ENCODE results near the gene GRIK5.

GRIK5 gene

GRCh38 chr19:42076380-42076944, 6.5 kb upstream of the GRIK5 start:
- no peak for DNase-seq (ENCODE audit: low read depth in 2 of 2)

- DNase-seq (ENCODE audit: low read depth in 2 of 2), result peak; percentile 97 to 99
Observed at GRCh38 chr19:42075616-42076379, 5.8 kb upstream of the GRIK5 start, which contains the start of gene ZNF574. ZNF574 (plus strand) TSS chr19:42076166; CDS start chr19:42078607, 2,441 bp downstream.

- DNase-seq (ENCODE audit: low read depth in 2 of 2), result no peak
Observed at GRCh38 chr19:42075364-42075615, 5.3 kb upstream of the GRIK5 start.

DNA sequence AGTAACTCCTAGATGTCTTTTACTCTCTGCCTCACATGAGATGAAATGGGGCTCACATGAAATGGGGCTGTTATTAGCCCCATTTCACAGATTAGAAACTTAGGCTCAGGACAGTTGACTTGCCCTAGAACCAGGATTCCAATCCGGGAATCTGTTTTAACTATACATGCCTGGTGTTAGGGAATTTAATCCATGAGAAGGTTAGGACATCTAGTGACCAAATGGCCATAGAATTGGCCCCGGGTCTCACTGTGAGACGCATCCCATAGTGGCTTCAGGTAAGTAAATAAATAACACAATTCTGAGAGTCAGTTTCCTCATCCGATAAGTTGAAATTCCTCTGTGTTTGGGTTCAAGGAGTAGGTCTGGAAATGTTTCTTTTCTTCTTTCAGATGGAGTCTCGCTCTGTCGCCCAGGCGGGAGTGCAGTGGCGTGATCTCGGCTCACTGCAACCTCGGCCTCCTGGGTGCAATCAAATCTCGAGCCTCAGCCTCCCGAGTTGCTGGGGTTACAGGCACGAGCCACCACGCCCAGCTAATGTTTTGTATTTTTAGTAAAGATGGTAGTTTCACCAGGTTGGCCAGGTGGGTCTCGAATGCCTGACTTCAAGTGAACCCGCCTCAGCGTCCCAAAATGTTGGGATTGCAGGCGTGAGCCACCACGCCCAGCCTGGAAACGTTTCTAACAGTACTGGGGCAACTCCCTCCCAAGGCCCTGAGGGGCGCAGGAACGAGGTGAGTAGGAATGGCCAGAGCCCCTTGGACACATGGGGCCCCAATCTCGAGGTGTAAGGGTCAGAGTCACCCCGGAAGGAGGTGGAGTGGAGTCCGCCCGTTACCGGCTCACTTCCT, 4.7 kb upstream of the GRIK5 start:
- DNase-seq (ENCODE audit: low read depth in 2 of 2), result no peak

GRCh38 chr19:42071247-42071646, 1.2 kb upstream of the GRIK5 start:
- DNase-seq (ENCODE audit: low read depth in 2 of 2), result no peak

- no peak for DNase-seq (ENCODE audit: low read depth in 2 of 2)
Observed at GRCh38 chr19:42068756-42069571, 1.0 kb downstream of the GRIK5 start.

DNA sequence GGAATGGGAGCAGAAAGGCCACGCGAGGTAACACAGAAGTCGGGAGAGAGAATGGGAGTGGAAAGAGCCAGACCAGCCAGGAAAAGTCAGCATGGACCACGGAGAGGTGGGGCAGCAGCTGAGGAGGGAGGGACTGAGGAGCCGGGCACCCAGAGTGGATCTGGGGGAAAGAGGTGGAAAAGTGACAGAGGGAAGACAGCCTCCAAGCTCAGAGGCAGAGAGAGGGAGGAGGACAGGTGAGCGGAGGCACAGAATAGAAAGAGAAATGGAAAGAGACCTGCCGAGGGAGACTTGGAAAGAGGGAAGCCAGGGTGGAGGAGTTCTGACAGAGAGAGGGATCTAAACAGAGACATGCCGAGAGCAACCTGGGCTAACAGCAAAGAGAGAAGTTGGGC, 1.6 kb downstream of the GRIK5 start:
- no peak for DNase-seq (ENCODE audit: low read depth in 2 of 2)

- no peak for DNase-seq (ENCODE audit: low read depth in 2 of 2)
Observed at GRCh38 chr19:42067315-42067888, 2.6 kb downstream of the GRIK5 start.

DNA sequence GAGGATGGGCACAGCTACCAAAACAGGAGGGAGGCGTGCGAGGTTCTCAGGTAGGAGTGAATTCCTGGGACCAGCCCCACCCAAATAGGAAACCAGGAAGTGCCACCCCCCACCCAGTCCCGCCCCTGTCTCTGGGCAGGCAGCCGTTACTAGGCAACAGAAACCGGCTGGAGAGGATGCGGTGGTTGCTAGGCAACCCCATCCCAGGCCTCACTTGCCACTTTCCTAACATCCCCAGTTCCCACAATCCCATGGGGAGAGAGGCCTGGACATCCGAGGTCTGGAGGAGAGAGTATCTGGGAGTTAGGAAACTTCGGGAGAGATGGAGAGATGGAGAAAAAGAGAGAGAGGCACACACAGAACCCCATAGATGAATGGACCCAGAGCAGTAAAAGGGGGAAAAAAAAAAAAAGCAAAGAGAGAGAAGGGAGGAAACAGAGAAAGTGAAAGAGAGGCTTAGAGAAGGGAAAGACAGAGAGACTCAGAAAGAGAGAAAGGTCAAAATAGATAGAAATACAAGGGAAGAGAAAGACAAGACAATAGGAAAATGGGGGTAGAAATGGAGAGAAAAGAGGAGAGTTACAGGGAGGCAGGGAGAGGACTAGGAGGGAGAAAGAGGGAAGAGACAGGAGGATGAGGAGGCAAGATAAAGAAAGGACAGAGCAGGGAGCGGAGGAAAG, 3.8 kb downstream of the GRIK5 start:
- no peak for DNase-seq (ENCODE audit: low read depth in 2 of 2)

- DNase-seq (ENCODE audit: low read depth in 2 of 2), result no peak
Observed at GRCh38 chr19:42065511-42065910, 4.5 kb downstream of the GRIK5 start.

- no peak for DNase-seq (ENCODE audit: low read depth in 2 of 2)
Observed at GRCh38 chr19:42065051-42065450, 5.0 kb downstream of the GRIK5 start.

DNA sequence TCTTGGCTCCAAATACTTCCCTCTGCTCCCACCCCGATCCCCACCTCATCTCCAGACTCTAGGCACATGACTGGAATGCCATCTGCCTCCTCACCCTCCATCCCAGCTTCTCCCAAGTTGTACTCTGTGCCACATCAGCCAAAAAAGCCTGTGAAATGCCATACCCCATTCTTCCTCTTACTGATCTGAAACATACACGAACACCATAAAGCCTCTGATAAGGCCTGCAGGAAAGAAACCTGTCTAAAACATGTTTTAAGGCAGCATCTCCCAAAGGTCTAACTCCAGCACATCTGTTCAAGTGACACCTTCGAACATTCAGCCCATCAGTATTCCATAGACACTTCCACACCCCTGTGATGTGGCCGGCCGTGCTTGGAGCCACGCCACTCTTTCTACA, 5.6 kb downstream of the GRIK5 start:
- DNase-seq (ENCODE audit: low read depth in 2 of 2), result no peak

DNA sequence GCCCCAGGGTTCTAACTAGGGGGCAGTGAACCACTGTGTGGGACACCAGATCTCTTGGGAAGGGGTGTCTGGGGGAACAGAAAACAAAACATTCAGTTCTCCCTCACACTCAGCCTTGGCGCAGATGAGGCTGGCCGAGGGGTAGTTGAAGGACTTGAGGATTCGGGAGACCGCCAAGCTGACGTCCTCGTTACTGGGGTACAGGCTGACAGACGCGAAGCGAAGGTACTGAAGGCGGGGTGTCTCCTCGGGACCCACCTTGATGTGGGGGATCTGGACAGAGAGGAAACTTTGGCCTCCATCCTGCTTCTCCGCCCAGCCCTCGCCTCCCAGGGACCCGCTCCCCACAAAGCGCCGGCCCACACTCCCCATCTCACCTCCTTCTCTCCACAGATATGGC, 7.6 kb downstream of the GRIK5 start:
- no peak for DNase-seq (ENCODE audit: low read depth in 2 of 2)

GRCh38 chr19:42060117-42060516, 9.9 kb downstream of the GRIK5 start:
- DNase-seq (ENCODE audit: low read depth in 2 of 2), result no peak

DNA sequence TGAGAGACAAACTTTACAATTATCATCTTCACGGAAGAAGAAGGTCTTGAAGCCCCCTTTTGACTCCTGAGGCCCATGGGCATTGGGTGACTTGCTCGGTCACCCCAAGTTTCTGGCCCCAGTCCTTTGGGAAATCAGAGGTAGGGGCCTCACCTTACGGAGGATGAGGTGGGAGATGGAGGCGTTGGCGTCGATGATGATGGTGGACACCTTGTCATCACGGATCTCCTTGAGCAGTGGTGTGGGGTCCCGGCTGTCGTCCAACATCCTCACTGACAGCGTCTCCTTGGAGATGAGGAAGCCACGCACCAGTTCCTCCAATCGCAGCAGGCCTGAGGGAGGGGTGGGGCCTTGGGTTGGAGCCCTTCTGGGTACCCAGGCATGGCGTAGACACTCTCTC, 10.8 kb downstream of the GRIK5 start:
- no peak for DNase-seq (ENCODE audit: low read depth in 2 of 2)

DNA sequence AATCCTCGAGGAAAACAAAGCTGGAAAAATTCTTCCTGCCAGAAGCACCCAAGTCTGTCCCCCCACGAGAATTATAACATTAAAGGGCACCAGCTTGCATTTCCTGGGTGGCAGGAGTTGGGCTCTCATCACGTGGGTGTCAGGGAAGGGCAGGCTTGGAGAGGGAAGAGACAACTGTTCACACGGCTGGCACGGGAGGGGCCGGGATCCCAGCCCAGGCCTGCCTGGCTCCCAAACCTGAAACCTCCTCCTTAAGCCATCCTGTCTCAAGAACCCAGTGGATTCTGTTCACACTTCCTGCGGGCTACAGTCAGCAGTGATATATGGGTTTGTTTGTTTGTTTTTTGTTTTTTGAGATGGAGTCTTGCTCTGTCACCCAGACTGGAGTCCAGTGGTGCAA, 12.2 kb downstream of the GRIK5 start:
- no peak for DNase-seq (ENCODE audit: low read depth in 2 of 2)

- DNase-seq (ENCODE audit: low read depth in 2 of 2), result no peak
Observed at GRCh38 chr19:42054205-42054604, 15.8 kb downstream of the GRIK5 start.

GRCh38 chr19:42053037-42053935, 16.7 kb downstream of the GRIK5 start:
- no peak for DNase-seq (ENCODE audit: low read depth in 2 of 2)

DNA sequence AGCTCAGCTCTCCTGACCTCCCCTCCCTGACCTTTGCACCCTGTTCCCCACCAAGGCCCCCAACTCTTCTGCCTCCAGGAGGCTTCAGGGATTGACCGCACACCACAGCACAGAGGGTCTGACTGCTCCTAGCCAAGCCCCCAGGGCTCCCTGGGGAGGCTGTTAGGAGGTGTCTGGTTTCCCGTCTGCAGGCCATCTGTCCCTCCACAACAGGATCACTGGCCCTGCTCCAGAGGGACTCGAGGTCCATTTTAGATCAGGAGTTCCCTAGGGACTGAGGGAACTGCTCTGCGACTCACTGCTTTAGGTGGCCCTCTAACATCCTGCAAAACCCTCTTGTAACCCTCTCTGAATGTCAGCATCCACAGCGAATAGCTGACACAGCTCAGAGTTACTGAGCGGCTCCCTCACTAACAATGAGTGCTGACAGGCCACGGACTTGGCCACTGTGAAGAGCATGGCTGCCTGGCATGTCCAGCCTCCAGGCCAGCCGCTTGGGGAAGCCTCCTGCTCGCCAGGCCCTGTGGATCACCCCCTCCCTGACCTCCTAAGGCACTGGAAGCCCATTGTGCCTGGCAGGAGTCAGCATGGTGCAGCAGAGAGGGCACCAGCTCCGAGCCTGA, 17.7 kb downstream of the GRIK5 start:
- DNase-seq (ENCODE audit: low read depth in 2 of 2), result no peak
